HG02870 (cell line): ENCODE data around the gene SLC25A18.
A peak's percentile ranks its signal among the peaks of the same experiment; 100 is the strongest.
"Not testable (repeated sequence)": the region's sequence is repeated elsewhere in the genome, so short reads cannot be mapped to it uniquely, and the experiment has no call there.

Experiments used
- ATAC-seq: cut with Tn5 transposase; IDR thresholded peaks from one replicate; pipeline ENCODE4 v1.9.1; 2021; ENCODE audit warnings: mild to moderate bottlenecking, moderate library complexity; ENCODE audit not compliant: unreplicated experiment

The SLC25A18 gene

DNA sequence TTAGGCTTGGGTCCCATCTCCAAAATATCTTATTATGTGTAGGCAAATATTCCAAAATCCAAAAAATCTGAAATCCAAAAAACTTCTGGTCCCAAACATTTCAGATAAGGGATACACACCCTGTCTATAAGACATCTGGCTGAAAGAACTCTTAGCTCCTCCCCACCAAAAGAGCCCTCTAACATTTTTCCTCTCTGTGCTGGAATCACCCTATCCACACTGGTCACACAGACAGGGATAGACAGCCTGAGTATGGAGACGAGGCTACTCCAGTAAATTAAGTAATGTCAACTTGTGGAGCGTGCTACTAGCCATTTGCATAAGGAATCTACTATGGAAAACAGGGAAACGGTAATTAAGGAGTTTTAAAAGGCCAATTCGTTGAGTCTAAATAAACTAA lies 40.4 kb downstream of the SLC25A18 start:
- ATAC-seq, result no peak

DNA sequence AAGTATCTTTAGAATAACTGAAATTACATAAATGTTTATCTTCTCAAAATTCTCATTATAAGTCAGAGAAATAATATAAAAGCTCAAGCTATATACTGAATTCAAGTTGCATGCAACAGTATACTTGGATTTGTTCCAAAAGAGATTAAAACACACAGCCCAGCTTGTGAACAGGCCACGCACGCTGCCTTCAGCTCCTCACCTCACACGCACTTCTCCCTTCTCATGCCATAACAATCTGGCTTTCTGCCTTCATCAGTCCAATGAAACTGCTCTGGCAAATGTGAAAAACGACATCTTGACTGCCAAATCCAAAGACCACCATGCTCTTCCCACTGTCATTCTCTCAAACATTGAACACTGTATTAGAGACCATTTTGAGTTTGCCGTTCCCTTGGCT lies 43.2 kb downstream of the SLC25A18 start:
- no peak for ATAC-seq

DNA sequence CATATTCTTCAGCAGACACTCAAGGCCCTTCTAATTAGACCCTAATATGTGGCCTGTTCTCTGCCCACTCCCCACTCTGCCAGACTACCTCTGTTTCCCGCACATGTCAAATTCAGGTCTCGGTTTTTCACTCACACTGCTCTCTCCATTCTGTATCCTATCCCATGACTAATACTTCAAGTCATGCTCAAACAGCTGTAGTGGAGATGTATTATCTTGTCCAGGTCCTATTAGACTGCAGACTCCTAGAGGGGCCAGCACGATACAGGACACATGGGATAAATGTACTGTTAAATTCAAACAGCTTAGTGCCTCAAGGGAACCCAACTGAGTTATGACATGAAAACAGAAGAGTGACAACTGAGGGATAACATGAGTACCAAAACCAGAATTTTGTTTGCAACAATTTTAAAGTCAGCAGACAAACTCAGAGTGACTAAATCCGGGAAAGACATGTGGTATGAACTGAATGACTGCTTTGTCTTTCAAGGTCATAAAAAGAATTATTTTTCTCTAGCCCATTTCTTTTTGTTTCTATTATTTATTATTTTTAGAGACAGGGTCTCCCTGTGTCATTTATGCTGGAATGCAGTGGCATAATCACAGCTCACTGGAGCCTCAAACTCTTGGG lies 44.7 kb downstream of the SLC25A18 start:
- no peak for ATAC-seq

DNA sequence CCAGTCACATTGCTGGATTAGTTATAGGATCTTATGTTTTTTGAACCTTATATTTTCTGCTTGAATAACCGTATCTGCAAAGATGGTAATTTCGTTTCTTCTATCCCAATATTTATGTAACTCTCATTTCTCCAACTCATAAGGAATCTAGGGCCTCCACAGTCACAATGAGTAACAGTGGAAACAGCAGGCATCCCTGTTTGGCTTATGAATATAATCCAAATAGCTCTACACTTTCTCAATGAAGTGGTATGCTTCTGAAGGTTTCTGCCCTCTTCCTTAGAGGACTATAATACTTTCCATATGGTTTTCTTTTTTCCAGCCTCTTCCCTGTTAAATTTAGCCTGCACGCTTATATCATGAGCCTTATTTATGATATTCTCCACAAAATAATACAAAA lies 48.8 kb downstream of the SLC25A18 start:
- ATAC-seq, result no peak

DNA sequence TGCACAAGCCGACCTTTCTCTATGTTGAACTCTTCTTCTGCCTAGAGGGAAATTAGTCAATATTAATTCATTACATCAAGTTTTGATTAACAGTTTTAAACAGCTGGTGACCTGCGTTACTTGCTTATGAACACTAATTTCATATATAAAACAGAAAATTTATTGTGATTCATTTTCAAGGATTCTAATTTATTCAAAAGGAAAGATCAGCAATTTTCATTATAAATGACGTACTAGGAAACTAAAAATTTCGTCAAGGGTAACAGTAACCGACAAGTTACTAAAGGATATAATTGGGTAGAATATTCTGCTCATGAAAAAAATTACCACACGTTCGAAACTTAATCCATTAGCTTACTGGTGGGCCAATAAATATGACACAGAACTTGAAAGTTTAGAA lies 50.0 kb downstream of the SLC25A18 start:
- no peak for ATAC-seq

DNA sequence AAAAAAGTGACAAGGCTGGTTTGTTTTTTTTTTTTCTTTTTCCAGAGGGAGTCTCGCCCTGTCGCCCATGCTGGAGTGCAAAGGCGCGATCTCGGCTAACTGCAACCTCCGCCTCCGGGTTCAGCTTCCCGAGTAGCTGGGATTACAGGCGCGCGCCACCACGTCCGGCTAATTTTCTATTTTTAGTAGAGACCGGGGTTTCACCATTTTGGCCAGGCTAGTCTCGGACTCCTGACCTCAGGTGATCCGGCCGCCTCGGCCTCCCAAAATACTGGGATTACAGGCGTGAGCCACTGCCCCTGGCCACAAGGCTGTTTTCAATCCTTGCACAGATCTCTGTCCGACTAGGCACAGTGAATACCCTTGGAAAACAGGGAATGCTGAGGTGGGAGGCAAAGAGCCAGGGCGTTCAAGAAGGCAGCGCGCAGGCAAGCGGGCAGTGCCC lies 64.7 kb downstream of the SLC25A18 start:
- ATAC-seq, result no peak

DNA sequence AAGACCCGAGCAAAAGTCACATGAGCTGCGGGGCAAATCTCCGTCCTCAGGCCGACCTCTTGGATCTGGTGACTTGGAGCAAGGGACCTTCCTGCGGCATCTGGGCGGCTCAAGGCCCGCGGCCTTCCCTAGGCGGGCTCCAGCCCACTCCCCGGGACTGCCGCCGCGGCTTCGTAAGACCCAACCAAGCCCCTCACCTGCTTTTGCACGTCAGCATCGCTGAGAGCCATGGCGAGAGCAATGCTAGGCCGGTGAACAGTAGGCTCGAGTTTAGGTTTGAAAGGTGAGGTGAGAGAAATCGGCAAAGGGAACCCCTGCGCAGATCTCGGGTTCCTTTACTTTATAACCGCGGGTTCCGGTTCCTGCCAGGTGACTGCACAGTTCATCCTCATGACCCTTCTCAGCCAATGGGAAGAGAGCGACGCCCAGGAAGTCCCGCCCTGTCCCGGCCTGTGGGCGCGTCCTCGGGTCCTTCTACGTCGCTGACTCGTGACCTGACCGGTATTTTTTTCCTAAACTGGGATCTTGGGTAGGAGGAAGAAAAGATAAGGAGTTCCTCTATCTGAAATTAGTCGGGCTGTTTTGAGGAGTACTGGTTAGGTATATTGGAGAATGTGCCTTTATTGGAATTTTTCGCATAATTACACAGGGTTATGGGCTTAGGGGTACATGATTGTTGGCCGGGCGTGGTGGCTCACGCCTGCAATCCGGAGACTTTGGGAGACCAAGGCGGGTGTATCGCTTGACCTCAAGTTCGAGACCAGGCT lies 65.3 kb downstream of the SLC25A18 start, which contains the start of gene ATP6V1E1:
Gene ATP6V1E1, minus strand, starts transcription at position 344 of the 767 bp plus-strand sequence. Its CDS starts 114 bp downstream, at position 230.
- ATAC-seq, result peak; percentile 100

DNA sequence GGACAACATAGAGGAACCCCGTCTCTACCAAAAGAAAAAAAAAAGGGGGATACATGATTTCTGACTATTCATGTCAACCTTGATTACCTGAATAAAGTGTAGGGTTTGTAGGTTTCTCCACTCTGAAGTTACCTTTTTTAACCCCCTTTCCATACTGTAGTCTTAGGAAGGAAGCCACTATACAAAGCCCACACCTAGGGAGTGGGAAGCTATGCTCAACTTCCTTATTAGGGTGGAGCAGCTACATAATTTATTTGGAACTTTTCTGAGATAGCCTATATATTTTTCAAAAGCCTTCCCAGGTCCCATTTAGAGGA lies 65.8 kb downstream of the SLC25A18 start:
- no peak for ATAC-seq

DNA sequence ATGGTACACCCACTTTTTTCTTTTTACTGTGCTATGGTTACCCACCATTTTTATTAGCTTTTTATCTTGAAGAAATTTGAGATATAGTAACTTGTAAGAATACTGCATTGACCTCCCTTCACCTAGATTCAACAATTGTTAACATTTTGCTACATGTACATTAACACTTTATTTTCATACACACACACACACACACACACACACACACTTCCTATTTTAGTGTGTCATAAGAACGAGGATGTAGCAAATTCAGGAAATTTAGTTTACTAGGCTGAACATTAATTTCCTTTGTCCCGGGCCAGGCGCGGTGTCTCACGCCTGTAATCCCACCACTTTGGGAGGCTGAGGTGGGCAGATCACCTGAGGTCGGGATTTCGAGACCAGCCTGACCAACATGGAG lies 66.3 kb downstream of the SLC25A18 start:
- ATAC-seq, result no peak

DNA sequence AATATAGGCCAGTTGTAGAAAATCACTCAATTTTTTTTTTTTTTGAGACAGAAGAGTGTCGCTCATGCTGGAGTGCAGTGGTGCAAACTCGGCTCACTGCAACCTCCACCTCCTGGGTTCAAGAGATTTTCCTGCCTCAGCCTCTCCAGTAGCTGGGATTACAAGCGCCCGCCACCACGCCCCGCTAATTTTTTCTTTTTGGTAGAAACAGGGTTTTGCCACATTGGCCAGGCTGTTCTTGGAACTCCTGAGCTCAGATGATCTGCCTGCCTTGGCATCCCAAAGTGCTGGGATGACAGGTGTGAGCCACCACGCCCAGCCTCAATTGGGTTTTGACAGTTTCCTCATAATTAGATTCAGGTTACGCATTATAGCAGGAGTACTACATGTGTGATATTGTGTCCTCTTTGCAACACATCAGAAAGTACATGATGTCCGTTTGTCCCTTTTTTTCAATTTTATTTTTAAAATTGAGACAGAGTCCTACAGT lies 67.8 kb downstream of the SLC25A18 start:
- ATAC-seq, result no peak

DNA sequence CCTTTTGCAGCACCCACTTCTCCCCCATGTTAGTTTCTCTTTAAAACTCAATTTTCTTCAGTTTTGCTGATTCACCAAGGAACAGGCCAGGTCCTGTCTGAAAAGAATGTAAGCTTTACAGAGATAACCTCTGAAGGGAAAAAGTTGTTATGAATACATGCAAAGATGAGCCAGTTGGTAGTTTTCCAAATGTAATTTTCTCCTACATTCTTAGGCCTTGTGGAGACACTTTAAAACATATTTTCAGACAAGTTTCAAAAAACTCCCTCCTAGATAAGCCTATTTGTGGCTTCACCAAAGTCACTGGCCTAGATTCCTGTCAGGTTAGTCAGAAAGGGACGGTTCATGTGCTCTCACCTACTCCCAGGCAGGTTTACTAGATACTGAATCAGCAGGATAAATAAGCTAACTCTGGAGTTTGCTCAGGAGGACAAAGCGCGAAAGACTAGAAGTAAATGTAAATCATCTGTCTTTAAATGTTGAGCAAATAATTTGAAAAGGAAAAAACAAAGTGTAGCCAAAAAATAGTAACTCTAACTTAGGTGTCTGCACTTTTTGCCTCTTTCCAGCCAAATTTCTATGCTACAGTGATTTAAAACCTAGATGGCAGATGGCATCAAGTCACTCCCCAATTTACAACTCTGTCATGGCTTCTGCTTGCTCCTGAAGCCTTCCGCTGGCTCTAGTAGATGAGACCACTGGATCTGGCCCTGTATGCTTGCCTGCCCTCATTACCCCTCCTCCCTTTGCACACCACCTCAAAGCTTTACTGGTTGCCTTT lies 70.1 kb downstream of the SLC25A18 start:
- no peak for ATAC-seq

DNA sequence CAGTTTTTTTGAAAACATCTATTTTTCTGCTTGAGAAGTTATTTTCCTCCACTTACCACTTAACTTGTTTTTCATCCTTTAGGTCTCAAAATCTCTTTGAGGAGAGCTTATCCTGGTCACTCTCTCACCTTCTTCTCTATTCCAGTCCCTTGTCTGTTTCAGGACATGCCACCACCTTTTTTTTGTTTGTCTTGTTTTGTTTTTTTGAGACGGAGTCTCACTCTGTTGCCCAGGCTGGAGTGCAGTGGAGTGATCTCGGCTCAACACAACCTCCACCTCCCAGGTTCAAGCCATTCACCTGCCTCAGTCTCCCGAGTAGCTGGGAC lies 70.7 kb downstream of the SLC25A18 start:
- no peak for ATAC-seq

DNA sequence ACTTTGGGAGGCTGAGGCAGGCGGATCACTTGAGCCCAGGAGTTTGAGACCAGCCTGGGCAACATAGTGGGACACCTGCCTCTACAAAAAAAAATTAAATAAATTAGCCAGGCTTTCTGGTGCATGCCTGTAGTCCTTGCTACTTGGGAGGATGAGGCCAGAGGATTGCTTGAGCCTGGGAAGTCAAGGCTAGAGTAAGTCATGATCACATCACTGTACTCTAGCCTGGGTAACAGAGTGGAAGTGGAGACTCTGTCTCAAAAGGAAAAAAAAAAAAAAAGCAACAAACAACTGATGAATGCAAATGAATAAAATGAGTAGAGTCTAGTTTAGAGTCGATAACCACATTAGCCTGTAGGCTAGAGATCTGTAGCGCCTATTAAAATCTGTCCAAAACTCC lies 71.4 kb downstream of the SLC25A18 start:
- no peak for ATAC-seq

DNA sequence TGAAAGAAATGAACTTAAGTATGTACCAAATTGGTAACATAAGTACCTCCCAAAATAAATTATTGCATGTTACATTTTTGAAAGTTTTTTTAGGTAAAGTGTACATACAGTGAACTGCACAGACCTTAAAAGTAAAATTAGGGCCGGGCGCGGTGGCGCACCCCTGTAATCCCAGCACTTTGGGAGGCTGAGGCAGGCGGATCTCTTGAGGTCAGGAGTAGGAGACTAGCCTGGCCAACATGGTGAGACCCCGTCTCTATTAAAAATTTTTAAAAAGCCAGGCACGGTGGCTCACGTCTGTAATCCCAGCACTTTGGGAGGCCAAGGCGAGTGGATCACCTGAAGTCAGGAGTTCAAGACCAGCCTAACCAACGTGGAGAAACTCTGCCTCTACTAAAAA lies 73.6 kb downstream of the SLC25A18 start:
- not testable (repeated sequence) for ATAC-seq

DNA sequence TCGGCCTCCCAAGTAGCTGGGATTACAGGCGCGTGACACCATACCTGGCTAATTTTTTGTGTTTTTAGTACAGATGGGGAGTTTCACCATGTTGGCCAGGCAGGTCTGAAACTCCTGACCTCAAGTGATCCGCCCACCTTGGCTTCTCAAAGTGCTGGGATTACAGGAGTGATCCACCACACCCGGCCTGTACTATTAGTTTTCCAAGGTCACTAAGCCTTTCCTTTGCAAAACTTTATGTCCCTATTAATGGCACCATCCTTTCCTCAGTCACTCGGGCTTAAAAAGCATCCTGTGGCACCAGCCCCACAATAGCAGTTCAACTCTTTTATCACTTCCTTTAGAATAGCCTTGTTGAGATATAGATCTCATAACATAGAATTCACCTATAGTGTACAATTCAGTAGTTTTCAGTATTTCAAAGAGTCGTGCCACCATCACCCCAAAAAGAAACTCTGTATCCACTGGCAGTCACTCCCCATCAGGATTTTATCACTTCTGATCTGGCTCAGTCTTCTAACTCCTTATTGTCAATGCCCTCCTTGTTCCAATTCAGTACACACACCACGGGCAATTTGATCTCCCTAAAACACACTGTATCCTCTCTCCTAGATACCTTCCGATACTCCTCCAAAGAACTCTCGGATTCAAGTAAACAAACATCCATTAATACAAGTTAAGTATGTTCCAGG lies 74.3 kb downstream of the SLC25A18 start:
- ATAC-seq, result no peak

DNA sequence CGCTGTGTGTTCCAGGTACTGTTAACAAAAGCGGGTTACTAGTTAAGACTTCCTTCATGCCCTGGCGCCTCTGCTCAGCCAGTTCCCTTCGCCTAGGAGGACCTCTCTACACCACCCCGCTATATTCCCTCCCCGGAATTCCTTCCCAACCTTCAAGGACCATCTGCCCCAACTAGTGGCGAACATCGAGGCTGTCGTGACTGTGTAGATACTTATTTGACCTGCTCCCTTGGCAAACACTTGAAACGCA lies 74.8 kb downstream of the SLC25A18 start:
- peak; percentile 17 for ATAC-seq

DNA sequence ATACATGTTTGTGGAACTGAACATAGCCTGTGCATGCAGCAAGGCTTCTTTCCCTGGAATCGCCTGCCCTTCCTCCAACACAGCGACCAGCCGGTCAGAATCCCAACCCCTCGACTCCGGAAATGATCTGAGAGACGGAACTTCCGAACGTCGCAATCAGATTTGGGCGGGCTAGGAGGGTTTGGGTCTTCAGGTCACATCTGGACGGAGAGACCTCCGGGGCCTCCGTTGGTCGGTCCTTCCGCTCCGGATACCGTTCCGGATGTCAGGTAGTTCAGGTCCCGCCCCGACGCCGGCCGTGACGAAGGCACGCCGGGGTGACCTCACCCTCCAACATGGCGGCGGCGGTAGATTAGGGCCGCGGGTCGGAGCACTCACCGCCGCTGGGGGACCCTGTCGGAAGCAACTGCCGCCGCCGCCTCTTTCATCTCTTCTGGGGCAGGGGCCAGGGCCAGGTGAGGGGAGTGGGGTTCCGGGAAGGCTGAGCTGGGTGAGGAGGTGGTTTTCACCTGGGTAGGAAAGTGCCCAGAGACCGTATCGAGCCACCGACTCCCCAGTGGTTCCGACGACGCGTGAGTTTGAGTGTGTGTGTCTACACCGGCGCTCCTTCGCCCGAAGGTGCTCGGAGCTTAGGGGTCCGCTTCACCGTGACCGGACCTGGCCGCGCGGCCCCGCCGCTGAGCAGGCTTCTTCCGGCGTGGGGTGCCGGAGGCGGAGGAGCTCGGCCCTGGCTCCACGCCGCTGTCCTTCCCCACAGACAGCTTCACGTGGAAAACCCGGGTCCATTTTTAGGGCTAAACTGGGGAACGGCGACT lies 75.3 kb downstream of the SLC25A18 start, which contains the start of gene BCL2L13:
Gene BCL2L13, plus strand, starts transcription at position 326 of the 815 bp plus-strand sequence. CDS start 16,955 bp downstream, outside the sequence.
- ATAC-seq, result peak; percentile 93

DNA sequence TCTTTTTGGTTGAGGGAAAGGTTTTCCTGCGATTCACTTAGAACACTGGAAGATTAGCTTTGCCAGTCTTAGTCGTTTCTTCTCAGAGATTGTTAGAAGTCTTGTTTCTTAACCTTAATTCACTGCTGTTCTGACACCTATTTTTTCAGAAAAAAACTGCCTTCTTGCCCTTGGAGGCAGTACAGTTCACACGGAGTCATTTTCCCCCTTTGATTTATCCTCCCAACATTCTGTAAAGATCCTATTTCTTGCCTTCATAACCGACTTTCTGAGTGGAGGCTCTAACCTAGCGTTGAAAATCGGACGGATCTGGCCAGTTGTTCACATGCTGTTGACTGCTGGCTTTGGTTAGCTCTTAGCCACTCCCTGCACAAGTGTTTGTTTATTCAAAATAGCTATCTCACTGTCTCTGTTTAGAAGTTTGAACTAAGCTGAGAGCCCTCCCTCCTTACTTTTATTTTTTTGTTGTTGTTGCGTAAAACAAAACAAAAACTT lies 76.0 kb downstream of the SLC25A18 start:
- peak; percentile 31 for ATAC-seq
